Esophagus muscularis mucosa (tissue), 4 donors: ENCODE data around the gene RASGRF1. TPM values are rescaled to one million over a fixed set of nuclear protein-coding genes. Genes with fewer than 3 reads are reported as not detected.

Source experiments
- DNase-seq: peaks from one replicate; pipeline ENCODE4 v3.0.0-alpha.2; 2017; ENCODE audit errors: extremely low spot score
- H3K27ac ChIP-seq, 4 donors: fragments of 200-600 bp; sonication (generic); replicated peaks in 1 of 4; 1 replicate in 3 of 4; 2 replicates in 1 of 4; pipeline ENCODE4 v1.5.1; 2016 to 2019; ENCODE audit warnings: mild to moderate bottlenecking in 1 of 4
- H3K27me3 ChIP-seq, 4 donors: fragments of 200-600 bp; sonication (generic); one replicate each; pipeline versions ENCODE4 v1.5.1 to v1.6.0; 2016 to 2019
- H3K36me3 ChIP-seq, 4 donors: fragments of 200-600 bp; sonication (generic); one replicate each; pipeline ENCODE4 v1.5.1; 2016 to 2019
- H3K4me1 ChIP-seq, 4 donors: fragments of 200-600 bp; sonication (generic); one replicate each; pipeline ENCODE4 v1.5.1; 2016 to 2019
- H3K4me3 ChIP-seq, 4 donors: fragments of 200-600 bp; sonication (generic); 1 replicate in 2 of 4; 2 replicates in 2 of 4; pipeline ENCODE4 v1.5.1; 2016 to 2019; ENCODE audit warnings: mild to moderate bottlenecking in 4 of 4, moderate library complexity in 1 of 4
- H3K9me3 ChIP-seq, 4 donors: fragments of 200-600 bp; sonication (generic); 1 replicate in 3 of 4; 2 replicates in 1 of 4; pipeline ENCODE4 v1.5.1; 2016 to 2019
- EP300 ChIP-seq: sonication (generic); formaldehyde crosslinking; IDR thresholded peaks from one replicate; pipeline ENCODE4 v1.6.1; 2017; ENCODE audit warnings: antibody characterized with exemption
- POLR2A ChIP-seq: fragments of 450-650 bp; IDR thresholded peaks from one replicate; pipeline ENCODE4 v1.6.1; 2017; ENCODE audit warnings: antibody characterized with exemption, moderate library complexity, mild to moderate bottlenecking, low read depth
- POLR2AphosphoS5 ChIP-seq, 2 donors: sonication (generic); formaldehyde crosslinking; IDR thresholded peaks; one replicate each; pipeline ENCODE4 v1.6.1; 2017; ENCODE audit warnings: antibody characterized with exemption in 2 of 2
- WGBS: methylation state at CpG from one replicate; pipeline ENCODE4 v1.1.5; 2018; 5-methylcytosine and 5-hydroxymethylcytosine counted together
- intact Hi-C: fragments of 100-400 bp; cut with DNase I; formaldehyde crosslinking; loops from one replicate; pipeline ENCODE4 v1.15.1; 2023
- total RNA-seq, 4 donors: library from RNA; depleted of rRNA; stranded (reverse); fragments of >200 nt; gene quantifications; one replicate each; pipeline versions ENCODE4 v1.1.0 to v1.2.1, GENCODE V29; 2016
- TF ChIP-seq, protein P1 (sequence below), 3 experiments: fragments of 200-600 bp in 2 of 3; fragments of 450-650 bp in 1 of 3; sonication (generic) in 2 of 3; IDR thresholded peaks; one replicate each; pipeline ENCODE4 v1.5.1; 2017 to 2019; ENCODE audit warnings: antibody characterized with exemption in 3 of 3, mild to moderate bottlenecking in 2 of 3, moderate library complexity in 1 of 3

Gene RASGRF1
- total RNA-seq, 4 donors from 2014 or later, result 0.17 to 0.23 TPM; not detected in 2

DNA sequence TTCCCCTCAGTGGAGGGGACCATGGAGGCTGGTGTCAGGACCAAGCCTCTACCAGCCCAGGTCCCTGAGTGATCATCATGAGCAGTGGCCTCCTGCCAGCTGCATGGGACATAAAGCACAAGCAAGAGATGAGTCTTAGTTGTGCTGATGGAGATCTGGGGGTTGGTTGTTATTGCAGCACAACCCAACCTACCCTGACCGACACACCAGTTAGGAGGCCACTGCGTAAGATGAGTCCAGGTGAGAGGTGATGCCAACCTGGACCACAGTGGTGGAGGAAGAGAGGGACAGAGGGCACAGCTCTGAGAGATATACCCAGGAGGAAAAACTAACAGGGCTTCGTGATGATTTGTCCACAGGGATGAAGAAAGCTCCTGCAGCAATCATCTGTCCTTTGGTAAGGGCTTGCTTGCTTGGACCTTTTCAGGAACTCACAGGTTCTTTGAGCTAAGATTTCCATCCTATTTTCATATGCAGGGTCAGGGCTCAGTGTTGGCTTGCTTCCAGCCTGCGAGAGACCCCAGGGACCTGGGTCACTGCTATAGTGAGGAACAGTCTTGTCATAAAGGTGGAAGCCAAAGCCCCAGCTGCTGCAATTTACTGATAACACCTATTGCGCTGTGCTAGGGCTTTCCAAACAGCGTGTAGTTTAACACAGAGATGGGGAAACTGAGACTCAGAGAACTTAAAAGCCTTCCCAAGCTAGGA lies 8.1 kb downstream of the RASGRF1 start:
- no peaks in the 10 kb centered on the region for H3K9me3 ChIP-seq
- no peak for TF ChIP-seq POLR2AphosphoS5 (IDR thresholded peaks at IDR 0.05)
- TF ChIP-seq POLR2A, result no peak
- TF ChIP-seq EP300, result no peak
- TF ChIP-seq, protein P1, sequence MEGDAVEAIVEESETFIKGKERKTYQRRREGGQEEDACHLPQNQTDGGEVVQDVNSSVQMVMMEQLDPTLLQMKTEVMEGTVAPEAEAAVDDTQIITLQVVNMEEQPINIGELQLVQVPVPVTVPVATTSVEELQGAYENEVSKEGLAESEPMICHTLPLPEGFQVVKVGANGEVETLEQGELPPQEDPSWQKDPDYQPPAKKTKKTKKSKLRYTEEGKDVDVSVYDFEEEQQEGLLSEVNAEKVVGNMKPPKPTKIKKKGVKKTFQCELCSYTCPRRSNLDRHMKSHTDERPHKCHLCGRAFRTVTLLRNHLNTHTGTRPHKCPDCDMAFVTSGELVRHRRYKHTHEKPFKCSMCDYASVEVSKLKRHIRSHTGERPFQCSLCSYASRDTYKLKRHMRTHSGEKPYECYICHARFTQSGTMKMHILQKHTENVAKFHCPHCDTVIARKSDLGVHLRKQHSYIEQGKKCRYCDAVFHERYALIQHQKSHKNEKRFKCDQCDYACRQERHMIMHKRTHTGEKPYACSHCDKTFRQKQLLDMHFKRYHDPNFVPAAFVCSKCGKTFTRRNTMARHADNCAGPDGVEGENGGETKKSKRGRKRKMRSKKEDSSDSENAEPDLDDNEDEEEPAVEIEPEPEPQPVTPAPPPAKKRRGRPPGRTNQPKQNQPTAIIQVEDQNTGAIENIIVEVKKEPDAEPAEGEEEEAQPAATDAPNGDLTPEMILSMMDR (IDR thresholded peaks at IDR 0.05), result no peak
- intact Hi-C loops, result no loop called here
- H3K4me1 ChIP-seq, result no peaks in the 10 kb centered on the region
- no peak overlapping the region for H3K27ac ChIP-seq
- WGBS, result 76% methylated on average over 6 of the region's 6 CpGs
- H3K36me3 ChIP-seq, result no peaks in the 10 kb centered on the region
- no peak overlapping the region for H3K4me3 ChIP-seq
- peaks cover 0 to 32% (median 0%) of the 10 kb centered on the region in 4 donors for H3K27me3 ChIP-seq
- no peak for DNase-seq

DNA sequence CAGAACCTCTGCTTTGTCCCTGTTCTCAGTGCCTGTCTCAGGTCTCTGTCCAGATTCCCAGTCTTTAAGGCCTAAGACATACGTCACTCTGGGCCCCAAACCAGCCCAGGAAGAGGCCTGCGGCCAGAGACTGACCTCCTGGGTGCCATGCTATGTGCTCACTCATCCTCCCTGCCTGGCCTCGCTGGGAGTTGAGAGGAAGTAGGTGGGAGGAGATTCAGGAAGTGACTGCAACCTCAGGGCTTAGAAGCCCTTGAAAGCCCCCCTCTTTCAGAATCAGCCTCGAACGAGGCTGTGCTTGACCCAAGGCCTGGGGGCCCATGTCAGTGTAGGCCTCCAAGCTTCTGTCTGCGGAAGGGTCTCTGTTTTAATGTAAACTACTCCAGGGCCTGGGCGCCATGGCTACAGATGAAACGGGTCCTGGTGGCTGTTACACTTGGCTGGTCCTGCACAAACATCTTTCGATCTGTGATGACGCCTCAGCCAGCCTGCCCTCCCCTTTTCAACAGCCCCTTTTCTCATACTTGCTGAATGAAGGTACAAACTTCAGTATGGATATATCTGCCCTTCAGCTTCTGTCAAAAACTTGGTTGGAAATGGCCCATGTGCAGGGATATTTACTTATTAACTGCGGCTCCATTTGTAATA lies 11.7 kb downstream of the RASGRF1 start:
- Histone ChIP-seq H3K36me3 (no peaks in the 10 kb centered on the region), H3K27me3 (no peaks in the 10 kb centered on the region), H3K9me3 (no peaks in the 10 kb centered on the region), H3K4me3 (no peak overlapping the region), H3K4me1 (no peaks in the 10 kb centered on the region), H3K27ac (no peak overlapping the region)
- intact Hi-C loops, result no loop called here
- no peak for TF ChIP-seq POLR2A
- no peak for TF ChIP-seq EP300
- TF ChIP-seq, protein P1 (IDR thresholded peaks at IDR 0.05), result no peak
- no peak for TF ChIP-seq POLR2AphosphoS5 (IDR thresholded peaks at IDR 0.05)
- DNase-seq, result no peak
- WGBS, result 86% methylated on average over 11 of the region's 11 CpGs

DNA sequence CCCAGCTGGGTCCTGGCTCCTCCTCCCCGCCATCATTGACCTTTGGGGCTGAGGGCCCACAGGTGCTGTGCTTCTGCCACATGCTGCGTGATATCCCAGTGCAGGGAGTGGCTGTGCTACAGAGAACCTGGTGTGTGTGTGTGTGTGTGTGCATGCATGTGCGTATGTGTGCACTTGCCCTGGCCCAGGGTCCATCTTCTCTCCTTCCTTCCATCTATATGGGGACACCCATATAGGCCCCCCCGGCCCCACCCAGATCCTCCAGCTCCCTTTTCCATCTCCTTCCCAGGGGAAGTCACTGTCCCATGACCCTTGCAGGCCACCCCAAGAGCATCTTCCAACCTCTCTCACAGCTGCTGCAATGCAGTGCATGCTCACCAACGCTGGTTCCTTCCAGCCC lies 12.6 kb downstream of the RASGRF1 start:
- no peak for TF ChIP-seq POLR2A
- TF ChIP-seq POLR2AphosphoS5 (IDR thresholded peaks at IDR 0.05), result no peak
- no peak for TF ChIP-seq EP300
- TF ChIP-seq, protein P1 (IDR thresholded peaks at IDR 0.05), result no peak
- intact Hi-C loops, result no loop called here
- Histone ChIP-seq H3K27ac (no peak overlapping the region), H3K4me3 (no peak overlapping the region), H3K4me1 (no peaks in the 10 kb centered on the region), H3K9me3 (no peaks in the 10 kb centered on the region), H3K36me3 (no peaks in the 10 kb centered on the region), H3K27me3 (no peaks in the 10 kb centered on the region)
- DNase-seq, result no peak
- WGBS, result 93% methylated on average over 5 of the region's 5 CpGs

DNA sequence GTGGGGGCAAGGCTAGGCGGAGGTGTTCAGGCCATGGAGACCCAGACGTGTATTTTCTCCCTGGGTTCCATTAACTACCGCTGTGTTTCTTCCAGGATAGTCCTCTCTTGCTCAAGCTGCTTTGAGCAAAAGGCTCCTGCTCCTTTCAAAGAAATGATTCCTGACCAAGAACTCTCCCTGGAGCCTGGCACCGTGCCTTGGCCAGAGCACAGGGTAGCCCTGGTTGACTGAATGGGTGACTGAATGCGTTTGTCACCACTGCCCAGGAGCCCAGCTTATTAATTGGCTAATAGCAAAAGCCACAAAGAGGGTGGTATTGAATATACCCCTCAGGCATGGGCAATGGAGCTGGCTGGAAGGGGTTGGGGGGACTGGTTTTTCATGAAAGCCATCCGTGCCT lies 13.9 kb downstream of the RASGRF1 start:
- intact Hi-C loops, result no loop called here
- WGBS, result 77% methylated on average over 6 of the region's 6 CpGs
- no peak for DNase-seq

More for the DNA sequence above, 13.9 kb downstream of the RASGRF1 start:
- H3K4me3 ChIP-seq, result no peak overlapping the region
- H3K27ac ChIP-seq, result no peak overlapping the region
- H3K27me3 ChIP-seq, result no peaks in the 10 kb centered on the region
- no peaks in the 10 kb centered on the region for H3K4me1 ChIP-seq
- H3K36me3 ChIP-seq, result no peaks in the 10 kb centered on the region
- TF ChIP-seq POLR2AphosphoS5 (IDR thresholded peaks at IDR 0.05) (no peak), EP300 (no peak), POLR2A (no peak)
- TF ChIP-seq, protein P1 (IDR thresholded peaks at IDR 0.05), result no peak
- H3K9me3 ChIP-seq, result no peaks in the 10 kb centered on the region
